Measurements from ENCODE around the gene MRPL47.

MRPL47 gene

GRCh38 chr3:179590669-179591068 lies 13.8 kb downstream of the MRPL47 start:
- DNase-seq, result no peak

GRCh38 chr3:179589143-179589542 lies 15.3 kb downstream of the MRPL47 start:
- no peak for DNase-seq

GRCh38 chr3:179580992-179581391 lies 23.4 kb downstream of the MRPL47 start:
- DNase-seq, result no peak

GRCh38 chr3:179565496-179565895 lies 38.9 kb downstream of the MRPL47 start:
- no peak for DNase-seq

GRCh38 chr3:179563271-179563783 lies 41.1 kb downstream of the MRPL47 start:
- DNase-seq, result peak; percentile 76

- peak; percentile 99 for DNase-seq
Observed at GRCh38 chr3:179562591-179563270, 41.7 kb downstream of the MRPL47 start, which contains the start of gene ACTL6A. Gene ACTL6A, plus strand, starts transcription at chr3:179562926. Its CDS starts 167 bp downstream, at chr3:179563093.

GRCh38 chr3:179560791-179561190 lies 43.6 kb downstream of the MRPL47 start:
- DNase-seq, result no peak

GRCh38 chr3:179558742-179559364 lies 45.6 kb downstream of the MRPL47 start:
- peak; percentile 39 for DNase-seq

- no peak for DNase-seq
Observed at GRCh38 chr3:179551349-179552105, 52.9 kb downstream of the MRPL47 start.

GRCh38 chr3:179546814-179547241 lies 57.6 kb downstream of the MRPL47 start:
- no peak for DNase-seq

GRCh38 chr3:179544981-179545645 lies 59.3 kb downstream of the MRPL47 start:
- no peak for DNase-seq

- DNase-seq, result no peak
Observed at GRCh38 chr3:179542375-179542774, 62.1 kb downstream of the MRPL47 start.

- DNase-seq, result no peak
Observed at GRCh38 chr3:179541596-179541995, 62.8 kb downstream of the MRPL47 start.

- DNase-seq, result no peak
Observed at GRCh38 chr3:179541094-179541493, 63.3 kb downstream of the MRPL47 start.

Measured in activated naive CD4-positive, alpha-beta T cell treated with Interleukin-2 at 50 U/mL for 16 hours (primary cell).